GM12892 (cell line): ENCODE data around the gene MCOLN1.

Experiments used
- POLR2A ChIP-seq: IDR thresholded peaks from 2 replicates; pipeline ENCODE4 v1.6.1; 2011; ENCODE audit warnings: low read depth, low read length, control low read depth
- POLR2AphosphoS5 ChIP-seq: IDR thresholded peaks from 2 replicates; pipeline ENCODE4 v1.6.1; 2011; ENCODE audit warnings: low read depth, low read length, control low read depth

- TF ChIP-seq POLR2AphosphoS5 (no peak), POLR2A (no peak)
Measured at GRCh38 chr19:7476241-7476640, 46.2 kb upstream of the MCOLN1 start.
